Osteoblast (primary cell): ENCODE results near the gene PITX1. TPM values are rescaled to one million over a fixed set of nuclear protein-coding genes. Genes with fewer than 3 reads are reported as not detected.

ENCODE experiments used
- DNase-seq: peaks from one replicate; pipeline ENCODE4 v3.0.0; 2011; ENCODE audit warnings: low spot score, mixed read lengths; ENCODE audit not compliant: insufficient read length; ENCODE audit errors: missing footprints
- H2AFZ ChIP-seq: 2 replicates; pipeline ENCODE4 v1.6.0; 2011; ENCODE audit warnings: mild to moderate bottlenecking, low read length
- H3K27ac ChIP-seq: 2 replicates; pipeline ENCODE4 v1.5.1; 2011; ENCODE audit warnings: mild to moderate bottlenecking, low read depth, low read length, moderate library complexity
- H3K27me3 ChIP-seq: 2 replicates; pipeline ENCODE4 v1.6.0; 2012; ENCODE audit warnings: mild to moderate bottlenecking, control low read depth, inconsistent platforms, low read length, moderate library complexity; ENCODE audit not compliant: insufficient read depth
- H3K36me3 ChIP-seq: 2 replicates; pipeline ENCODE4 v1.5.1; 2011; ENCODE audit warnings: mild to moderate bottlenecking, low read length, control low read depth, moderate library complexity; ENCODE audit not compliant: insufficient read depth
- H3K4me1 ChIP-seq: 2 replicates; pipeline ENCODE4 v1.5.1; 2011; ENCODE audit warnings: mild to moderate bottlenecking, low read length, control low read depth, moderate library complexity; ENCODE audit not compliant: insufficient read depth
- H3K4me2 ChIP-seq: 2 replicates; pipeline ENCODE4 v1.6.0; 2011; ENCODE audit warnings: mild to moderate bottlenecking, low read length; ENCODE audit not compliant: insufficient read depth
- H3K4me3 ChIP-seq: fragments of 200-600 bp; sonication (generic); 3 replicates; pipeline ENCODE4 v1.5.1; 2012; ENCODE audit warnings: mild to moderate bottlenecking, low read length, inconsistent platforms; ENCODE audit not compliant: insufficient read depth
- H3K79me2 ChIP-seq: 2 replicates; pipeline ENCODE4 v1.6.0; 2012; ENCODE audit warnings: mild to moderate bottlenecking, low read length, control low read depth, inconsistent platforms; ENCODE audit not compliant: insufficient read depth
- H3K9me3 ChIP-seq: 2 replicates; pipeline ENCODE4 v1.5.1; 2011; ENCODE audit warnings: low read depth, low read length, control low read depth
- H4K20me1 ChIP-seq: 2 replicates; pipeline ENCODE4 v1.6.0; 2012; ENCODE audit warnings: mild to moderate bottlenecking, low read length, control low read depth; ENCODE audit not compliant: insufficient read depth
- CTCF ChIP-seq: IDR thresholded peaks from 2 replicates; pipeline ENCODE4 v1.5.1; 2011; ENCODE audit warnings: mild to moderate bottlenecking, low read depth, low read length, moderate library complexity; ENCODE audit errors: extremely low read depth
- total RNA-seq: library from RNA; depleted of rRNA; stranded (reverse); fragments of >200 nt; gene quantifications from 2 replicates; pipeline ENCODE4 v1.2.3, GENCODE V29; 2012

Gene PITX1
- total RNA-seq, 1 donor, result 9.8 TPM

DNA sequence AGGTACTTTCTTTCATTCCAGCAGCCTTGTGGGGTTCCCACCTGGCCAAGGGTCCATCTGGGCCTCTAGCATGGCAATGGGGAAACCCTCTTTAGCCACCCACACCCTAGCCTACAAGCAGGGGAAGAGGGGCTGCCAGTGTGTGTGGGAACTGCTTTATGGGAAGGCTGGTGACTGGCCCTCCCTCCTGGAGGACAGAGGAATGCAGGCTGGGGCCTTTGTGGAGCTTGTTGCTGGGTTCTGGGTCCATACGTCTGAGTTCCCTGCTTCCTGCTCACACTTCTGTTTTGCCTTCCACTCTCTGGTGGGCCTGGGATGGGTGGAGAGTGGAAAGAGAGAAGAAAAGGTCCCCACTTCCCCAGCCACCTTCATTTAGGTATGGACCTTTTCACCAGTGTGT, 14.9 kb upstream of the PITX1 start:
- Histone ChIP-seq H4K20me1 (peaks cover 2% of the 10 kb centered on the region), H3K4me2 (no peak overlapping the region), H3K27me3 (peaks cover 23% of the 10 kb centered on the region), H3K9me3 (no peaks in the 10 kb centered on the region), H3K4me1 (no peaks in the 10 kb centered on the region), H3K79me2 (no peaks in the 10 kb centered on the region), H3K27ac (no peak overlapping the region), H3K4me3 (no peak overlapping the region), H3K36me3 (no peaks in the 10 kb centered on the region), H2AFZ (no peak overlapping the region)
- no peak for DNase-seq
- no peak for TF ChIP-seq CTCF

GRCh38 chr5:135048286-135048685, 14.3 kb upstream of the PITX1 start:
- no peaks in the 10 kb centered on the region for H3K4me1 ChIP-seq
- no peak overlapping the region for H2AFZ ChIP-seq
- DNase-seq, result no peak
- H3K79me2 ChIP-seq, result no peaks in the 10 kb centered on the region
- no peak overlapping the region for H3K4me2 ChIP-seq
- no peak overlapping the region for H3K4me3 ChIP-seq
- peaks cover 2% of the 10 kb centered on the region for H4K20me1 ChIP-seq
- no peak overlapping the region for H3K27ac ChIP-seq
- no peak for TF ChIP-seq CTCF
- H3K9me3 ChIP-seq, result no peaks in the 10 kb centered on the region
- no peaks in the 10 kb centered on the region for H3K36me3 ChIP-seq
- H3K27me3 ChIP-seq, result peaks cover 24% of the 10 kb centered on the region

- Histone ChIP-seq H3K4me2 (no peak overlapping the region), H3K27ac (no peak overlapping the region), H3K4me1 (no peaks in the 10 kb centered on the region), H4K20me1 (peaks cover 2% of the 10 kb centered on the region), H3K79me2 (no peaks in the 10 kb centered on the region), H3K9me3 (no peaks in the 10 kb centered on the region), H3K36me3 (no peaks in the 10 kb centered on the region), H3K4me3 (no peak overlapping the region), H3K27me3 (peaks cover 29% of the 10 kb centered on the region), H2AFZ (no peak overlapping the region)
- no peak for TF ChIP-seq CTCF
- no peak for DNase-seq
Measured at GRCh38 chr5:135047347-135047695, 13.3 kb upstream of the PITX1 start.

DNA sequence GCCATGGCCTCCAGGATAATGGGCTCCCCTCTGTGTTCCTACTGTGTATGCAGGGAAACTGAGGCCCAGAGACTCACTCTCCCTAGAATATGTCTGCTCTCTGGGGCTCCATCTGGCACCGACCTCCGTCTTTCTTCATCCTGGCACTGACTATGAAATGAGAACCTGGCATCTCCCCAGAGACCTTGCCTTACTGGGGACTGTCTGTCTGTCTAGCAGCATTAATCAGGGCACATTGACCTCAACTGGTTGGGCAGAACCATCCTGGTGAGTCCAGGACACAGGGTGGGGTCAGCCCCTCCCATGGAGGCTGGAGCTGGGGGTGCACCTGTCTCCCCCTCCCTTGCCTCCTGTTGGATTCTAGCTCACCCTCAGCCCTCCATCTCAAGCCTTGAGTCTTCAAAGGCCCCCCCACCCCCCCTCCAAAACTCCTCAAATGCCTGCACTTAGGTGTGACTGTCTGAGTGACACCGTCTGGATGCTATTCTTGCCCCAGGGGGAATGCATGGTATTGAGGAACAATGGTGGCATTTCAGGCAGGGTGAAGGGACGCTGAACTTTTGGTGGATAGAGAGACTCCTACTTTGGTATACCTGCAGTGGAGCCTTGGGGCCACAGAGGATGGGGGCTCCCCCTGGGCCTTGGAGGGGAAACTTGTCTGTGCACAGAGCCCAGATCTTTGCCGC, 12.8 kb upstream of the PITX1 start:
- no peak for DNase-seq
- no peak overlapping the region for H3K4me2 ChIP-seq
- peaks cover 2% of the 10 kb centered on the region for H4K20me1 ChIP-seq
- TF ChIP-seq CTCF, result no peak
- H3K79me2 ChIP-seq, result no peaks in the 10 kb centered on the region
- H3K27me3 ChIP-seq, result peaks cover 32% of the 10 kb centered on the region
- H3K4me3 ChIP-seq, result no peak overlapping the region
- no peaks in the 10 kb centered on the region for H3K4me1 ChIP-seq
- no peaks in the 10 kb centered on the region for H3K36me3 ChIP-seq
- no peaks in the 10 kb centered on the region for H3K9me3 ChIP-seq
- no peak overlapping the region for H3K27ac ChIP-seq
- H2AFZ ChIP-seq, result no peak overlapping the region
